Upper lobe of left lung (tissue), 6 donors: Measurements from ENCODE around the gene TMEM9B. TPM values are rescaled to one million over a fixed set of nuclear protein-coding genes. Genes with fewer than 3 reads are reported as not detected.

Experiments
- ATAC-seq, 2 donors: fragments of 200-7000 bp; cut with Tn5 transposase; one replicate each; pipeline ENCODE4 v1.9.1; 2022; ENCODE audit warnings: mild to moderate bottlenecking in 2 of 2, moderate library complexity in 2 of 2; ENCODE audit not compliant: low FRiP score in 2 of 2
- DNase-seq, 2 donors: peaks; one replicate each; pipeline ENCODE4 v3.0.0-alpha.2; 2019 to 2020
- H3K27ac ChIP-seq, 4 donors: fragments of 200-600 bp; sonication (generic); one replicate each; pipeline ENCODE4 v1.5.1; 2016 to 2019
- H3K27me3 ChIP-seq, 4 donors: fragments of 200-600 bp; sonication (generic); one replicate each; pipeline ENCODE4 v1.5.1; 2017 to 2019
- H3K36me3 ChIP-seq, 4 donors: fragments of 200-600 bp; sonication (generic); one replicate each; pipeline ENCODE4 v1.5.1; 2016 to 2019
- H3K4me1 ChIP-seq, 4 donors: fragments of 200-600 bp; sonication (generic); one replicate each; pipeline ENCODE4 v1.5.1; 2018 to 2019
- H3K4me3 ChIP-seq, 4 donors: fragments of 200-600 bp; sonication (generic); one replicate each; pipeline ENCODE4 v1.5.1; 2017 to 2019; ENCODE audit warnings: mild to moderate bottlenecking in 2 of 4, moderate library complexity in 1 of 4
- H3K9me3 ChIP-seq, 4 donors: fragments of 200-600 bp; sonication (generic); one replicate each; pipeline ENCODE4 v1.5.1; 2018 to 2019
- EP300 ChIP-seq, 4 donors: sonication (generic); formaldehyde crosslinking; IDR thresholded peaks; one replicate each; pipeline ENCODE4 v1.5.1; 2017; ENCODE audit warnings: antibody characterized with exemption in 4 of 4, control low read depth in 2 of 4
- POLR2A ChIP-seq, 4 donors: fragments of 450-650 bp; IDR thresholded peaks; one replicate each; pipeline ENCODE4 v1.5.1; 2016 to 2017; ENCODE audit warnings: antibody characterized with exemption in 4 of 4, mild to moderate bottlenecking in 2 of 4
- POLR2AphosphoS5 ChIP-seq, 2 donors: sonication (generic); formaldehyde crosslinking; IDR thresholded peaks; one replicate each; pipeline ENCODE4 v1.5.1; 2017; ENCODE audit warnings: antibody characterized with exemption in 2 of 2
- WGBS, 2 donors: methylation state at CpG; one replicate each; pipeline ENCODE4 v1.1.5; 2017 to 2018; 5-methylcytosine and 5-hydroxymethylcytosine counted together
- total RNA-seq, 6 donors: library from RNA; depleted of rRNA in 4 of 6; stranded (reverse); fragments of >200 nt in 4 of 6; gene quantifications; one replicate each; pipeline versions ENCODE4 v1.1.0 to v1.2.1, GENCODE V29; 2016 to 2021
- TF ChIP-seq, protein P1 (sequence below), 6 experiments: fragments of 450-650 bp in 4 of 6; fragments of 200-600 bp in 2 of 6; sonication (generic) in 2 of 6; IDR thresholded peaks; one replicate each; pipeline ENCODE4 v1.5.1; 2016 to 2019; ENCODE audit warnings: antibody characterized with exemption in 6 of 6
- donor health status: DM: no; HTN: no; CAD: no; lungs with moderate emphysema.
- donor health status: DM: no; HTN: yes; CAD: no; lungs with severe emphysema.

Gene TMEM9B
- total RNA-seq, 6 donors from 2014 or later = 23.0 to 86.6 (median 56.0) TPM

- ATAC-seq = no peak
- Histone ChIP-seq H3K4me3 (peak overlapping the region in 2 of 4 donors; percentile 78 to 81), H3K9me3 (no peaks in the 10 kb centered on the region), H3K36me3 (peaks cover 0 to 4% (median 0%) of the 10 kb centered on the region in 4 donors), H3K4me1 (peaks cover 34 to 45% (median 37%) of the 10 kb centered on the region in 4 donors), H3K27ac (peak overlapping the region in 3 of 4 donors; percentile 94 to 98 (median 96)), H3K27me3 (no peaks in the 10 kb centered on the region)
- no peak for DNase-seq
- 16 to 25% methylated on average over 2 of the region's 2 CpGs for WGBS, 2 donors
- TF ChIP-seq, protein P1, sequence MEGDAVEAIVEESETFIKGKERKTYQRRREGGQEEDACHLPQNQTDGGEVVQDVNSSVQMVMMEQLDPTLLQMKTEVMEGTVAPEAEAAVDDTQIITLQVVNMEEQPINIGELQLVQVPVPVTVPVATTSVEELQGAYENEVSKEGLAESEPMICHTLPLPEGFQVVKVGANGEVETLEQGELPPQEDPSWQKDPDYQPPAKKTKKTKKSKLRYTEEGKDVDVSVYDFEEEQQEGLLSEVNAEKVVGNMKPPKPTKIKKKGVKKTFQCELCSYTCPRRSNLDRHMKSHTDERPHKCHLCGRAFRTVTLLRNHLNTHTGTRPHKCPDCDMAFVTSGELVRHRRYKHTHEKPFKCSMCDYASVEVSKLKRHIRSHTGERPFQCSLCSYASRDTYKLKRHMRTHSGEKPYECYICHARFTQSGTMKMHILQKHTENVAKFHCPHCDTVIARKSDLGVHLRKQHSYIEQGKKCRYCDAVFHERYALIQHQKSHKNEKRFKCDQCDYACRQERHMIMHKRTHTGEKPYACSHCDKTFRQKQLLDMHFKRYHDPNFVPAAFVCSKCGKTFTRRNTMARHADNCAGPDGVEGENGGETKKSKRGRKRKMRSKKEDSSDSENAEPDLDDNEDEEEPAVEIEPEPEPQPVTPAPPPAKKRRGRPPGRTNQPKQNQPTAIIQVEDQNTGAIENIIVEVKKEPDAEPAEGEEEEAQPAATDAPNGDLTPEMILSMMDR (IDR thresholded peaks at IDR 0.05) = no peak
- TF ChIP-seq EP300 (IDR thresholded peaks at IDR 0.05) (no peak), POLR2AphosphoS5 (IDR thresholded peaks at IDR 0.05) (no peak), POLR2A (IDR thresholded peaks at IDR 0.05) (no peak)
Observed at GRCh38 chr11:8962841-8963240, 1.4 kb downstream of the TMEM9B start.

- DNase-seq = no peak
- Histone ChIP-seq H3K4me3 (no peak overlapping the region), H3K9me3 (no peaks in the 10 kb centered on the region), H3K27me3 (no peaks in the 10 kb centered on the region), H3K36me3 (peaks cover 0 to 4% (median 0%) of the 10 kb centered on the region in 4 donors), H3K4me1 (peaks cover 34 to 45% (median 37%) of the 10 kb centered on the region in 4 donors), H3K27ac (no peak overlapping the region)
- TF ChIP-seq POLR2A (IDR thresholded peaks at IDR 0.05) (no peak), EP300 (IDR thresholded peaks at IDR 0.05) (no peak), POLR2AphosphoS5 (IDR thresholded peaks at IDR 0.05) (no peak)
- TF ChIP-seq, protein P1 (IDR thresholded peaks at IDR 0.05) = no peak
- WGBS, 2 donors = 75 to 76% methylated on average over 2 of the region's 2 CpGs
- no peak for ATAC-seq
Observed at GRCh38 chr11:8961401-8961800, 2.8 kb downstream of the TMEM9B start.

GRCh38 chr11:8959546-8960166, 4.6 kb downstream of the TMEM9B start:
- WGBS, 2 donors = 34 to 37% methylated on average over 2 of the region's 2 CpGs
- TF ChIP-seq, protein P1 (IDR thresholded peaks at IDR 0.05) = peak; percentile 18 to 68 (median 53)
- TF ChIP-seq EP300 (IDR thresholded peaks at IDR 0.05) = no peak
- Histone ChIP-seq H3K4me1 (peaks cover 28 to 38% (median 34%) of the 10 kb centered on the region in 4 donors), H3K4me3 (peak overlapping the region in 1 of 4 donors; percentile 1), H3K36me3 (peaks cover 0 to 20% (median 13%) of the 10 kb centered on the region in 4 donors), H3K9me3 (no peaks in the 10 kb centered on the region), H3K27ac (peak overlapping the region; percentile 8 to 69 (median 68)), H3K27me3 (no peaks in the 10 kb centered on the region)
- ATAC-seq = peak; percentile 54 to 77
- peak in 1 of 2 donors; percentile 41 for DNase-seq

DNA sequence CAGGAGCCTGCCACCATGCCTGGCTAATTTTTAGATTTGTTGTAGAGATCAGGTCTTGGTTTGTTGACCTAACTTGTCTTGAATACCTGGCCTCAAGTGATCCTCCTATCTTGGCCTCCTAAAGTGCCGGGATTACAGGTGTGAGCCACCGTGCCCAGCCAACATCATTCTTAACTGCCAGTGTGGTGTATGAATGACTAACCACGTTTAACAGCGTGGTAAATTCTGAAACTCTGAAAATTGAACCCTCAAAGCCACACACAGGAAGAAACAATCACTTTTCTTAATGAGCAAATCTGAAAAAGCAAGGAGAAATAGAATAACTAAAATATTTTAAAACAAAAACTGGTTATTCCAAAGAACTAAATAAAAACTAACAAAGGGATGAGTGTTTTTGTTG, 7.4 kb downstream of the TMEM9B start:
- 82 to 83% methylated on average over 4 of the region's 4 CpGs for WGBS, 2 donors
- no peaks in the 10 kb centered on the region for H3K27me3 ChIP-seq
- no peak for TF ChIP-seq POLR2A (IDR thresholded peaks at IDR 0.05)
- TF ChIP-seq EP300 (IDR thresholded peaks at IDR 0.05) = no peak
- TF ChIP-seq, protein P1 (IDR thresholded peaks at IDR 0.05) = no peak
- no peak for TF ChIP-seq POLR2AphosphoS5 (IDR thresholded peaks at IDR 0.05)
- no peak overlapping the region for H3K27ac ChIP-seq
- H3K4me3 ChIP-seq = no peak overlapping the region
- no peaks in the 10 kb centered on the region for H3K9me3 ChIP-seq
- DNase-seq = no peak
- peaks cover 2 to 44% (median 34%) of the 10 kb centered on the region in 4 donors for H3K36me3 ChIP-seq
- ATAC-seq = no peak
- H3K4me1 ChIP-seq = peaks cover 12 to 19% (median 17%) of the 10 kb centered on the region in 4 donors

DNA sequence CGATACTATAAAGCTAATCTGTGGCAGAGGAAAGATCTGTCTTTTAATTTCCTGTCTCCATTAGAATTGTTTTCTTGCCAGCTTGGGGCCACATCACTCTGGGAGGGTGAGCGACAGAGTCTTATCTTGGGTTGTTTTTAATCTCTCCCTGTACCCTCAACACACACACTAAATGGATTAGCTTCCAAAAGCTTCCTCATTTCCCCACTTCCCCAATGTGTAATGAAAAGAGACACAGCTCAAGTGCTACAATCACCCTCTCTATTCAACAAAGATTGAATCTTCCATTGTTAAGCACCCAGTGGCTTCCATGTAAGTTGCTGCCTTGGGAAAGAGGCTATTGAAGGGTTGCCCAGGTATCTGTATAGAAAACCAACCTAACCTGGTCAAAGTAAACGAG, 15.4 kb downstream of the TMEM9B start:
- Histone ChIP-seq H3K27me3 (no peaks in the 10 kb centered on the region), H3K4me1 (no peaks in the 10 kb centered on the region), H3K9me3 (no peaks in the 10 kb centered on the region), H3K36me3 (peaks cover 12 to 67% (median 36%) of the 10 kb centered on the region in 4 donors), H3K4me3 (no peak overlapping the region), H3K27ac (no peak overlapping the region)
- ATAC-seq = no peak
- 52 to 57% methylated on average over 3 of the region's 3 CpGs for WGBS, 2 donors
- DNase-seq = no peak
- TF ChIP-seq POLR2AphosphoS5 (IDR thresholded peaks at IDR 0.05) (no peak), EP300 (IDR thresholded peaks at IDR 0.05) (no peak), POLR2A (IDR thresholded peaks at IDR 0.05) (no peak)
- TF ChIP-seq, protein P1 (IDR thresholded peaks at IDR 0.05) = no peak
